Sigmoid colon (tissue), 4 donors: ENCODE results near the gene MOB3A.

Source experiments
- POLR2A ChIP-seq, 2 donors: fragments of 450-650 bp; IDR thresholded peaks; one replicate each; pipeline ENCODE4 v1.6.1; 2016; ENCODE audit warnings: antibody characterized with exemption in 2 of 2, mild to moderate bottlenecking in 2 of 2, moderate library complexity in 2 of 2
- POLR2AphosphoS5 ChIP-seq, 4 donors: sonication (generic); formaldehyde crosslinking; IDR thresholded peaks; one replicate each; pipeline ENCODE4 v1.6.1; 2017; ENCODE audit warnings: antibody characterized with exemption in 4 of 4
- TF ChIP-seq, protein P1 (sequence below), 4 experiments: fragments of 450-650 bp in 3 of 4; fragments of 200-600 bp in 1 of 4; IDR thresholded peaks; one replicate each; pipeline ENCODE4 v1.5.1; 2016 to 2019; ENCODE audit warnings: antibody characterized with exemption in 4 of 4, mild to moderate bottlenecking in 3 of 4, moderate library complexity in 2 of 4

DNA sequence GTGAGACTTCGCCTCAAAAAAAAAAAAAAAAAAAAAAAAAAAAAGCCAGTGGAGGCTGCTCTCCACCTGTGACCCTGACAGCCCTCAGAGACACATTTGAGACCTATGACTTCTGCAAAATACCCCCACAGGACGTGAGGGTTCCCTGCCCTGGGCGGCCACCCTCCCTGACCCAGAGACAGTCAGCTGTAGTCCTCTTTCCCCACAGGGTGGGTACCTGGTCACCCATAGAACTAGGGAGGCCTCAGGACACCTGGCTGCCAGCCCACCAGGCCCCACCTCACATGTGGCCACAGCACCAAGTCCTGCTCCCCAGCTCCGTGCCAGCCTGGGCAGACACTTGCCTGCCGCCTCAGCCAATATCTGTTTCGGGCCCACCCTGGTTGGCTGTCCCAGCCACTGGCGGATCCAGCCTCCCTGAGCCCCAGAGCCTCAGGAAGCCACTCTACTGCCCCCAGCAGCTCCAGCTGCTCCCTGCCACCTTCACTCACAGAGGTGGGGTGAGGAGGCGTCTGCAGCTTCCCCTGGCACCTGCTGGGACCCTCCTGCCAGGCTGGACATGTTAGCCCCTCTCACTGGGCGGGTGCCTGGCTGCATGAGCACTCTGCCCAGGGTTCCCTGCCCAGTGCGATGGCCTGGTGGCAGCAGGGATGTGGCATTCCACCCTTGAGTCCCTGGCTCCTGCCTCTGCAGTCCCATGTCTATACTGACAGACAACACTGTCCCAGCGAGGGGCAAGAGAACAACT is 52.0 kb downstream of the MOB3A start:
- TF ChIP-seq, protein P1, sequence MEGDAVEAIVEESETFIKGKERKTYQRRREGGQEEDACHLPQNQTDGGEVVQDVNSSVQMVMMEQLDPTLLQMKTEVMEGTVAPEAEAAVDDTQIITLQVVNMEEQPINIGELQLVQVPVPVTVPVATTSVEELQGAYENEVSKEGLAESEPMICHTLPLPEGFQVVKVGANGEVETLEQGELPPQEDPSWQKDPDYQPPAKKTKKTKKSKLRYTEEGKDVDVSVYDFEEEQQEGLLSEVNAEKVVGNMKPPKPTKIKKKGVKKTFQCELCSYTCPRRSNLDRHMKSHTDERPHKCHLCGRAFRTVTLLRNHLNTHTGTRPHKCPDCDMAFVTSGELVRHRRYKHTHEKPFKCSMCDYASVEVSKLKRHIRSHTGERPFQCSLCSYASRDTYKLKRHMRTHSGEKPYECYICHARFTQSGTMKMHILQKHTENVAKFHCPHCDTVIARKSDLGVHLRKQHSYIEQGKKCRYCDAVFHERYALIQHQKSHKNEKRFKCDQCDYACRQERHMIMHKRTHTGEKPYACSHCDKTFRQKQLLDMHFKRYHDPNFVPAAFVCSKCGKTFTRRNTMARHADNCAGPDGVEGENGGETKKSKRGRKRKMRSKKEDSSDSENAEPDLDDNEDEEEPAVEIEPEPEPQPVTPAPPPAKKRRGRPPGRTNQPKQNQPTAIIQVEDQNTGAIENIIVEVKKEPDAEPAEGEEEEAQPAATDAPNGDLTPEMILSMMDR (IDR thresholded peaks at IDR 0.05), result no peak
- TF ChIP-seq POLR2AphosphoS5 (IDR thresholded peaks at IDR 0.05), result no peak
- TF ChIP-seq POLR2A (IDR thresholded peaks at IDR 0.05), result no peak
